Neural crest cell (in vitro differentiated cells): ENCODE results near the gene PEX11A. TPM values are rescaled to one million over a fixed set of nuclear protein-coding genes. Genes with fewer than 3 reads are reported as not detected.
"Not testable (repeated sequence)": the region's sequence is repeated elsewhere in the genome, so short reads cannot be mapped to it uniquely, and the experiment has no call there.

Experiments used
- DNase-seq: peaks from one replicate; pipeline ENCODE4 v3.0.0; 2021; ENCODE audit warnings: low read depth, mixed read lengths, low spot score
- H3K27ac Mint-ChIP-seq: one replicate; pipeline ENCODE4 v1.8.0; 2021; ENCODE audit warnings: mild to moderate bottlenecking, mixed read lengths; ENCODE audit not compliant: unreplicated experiment
- H3K27me3 Mint-ChIP-seq: 2 replicates; pipeline ENCODE4 v1.8.0; 2021; ENCODE audit warnings: low read depth, mild to moderate bottlenecking, mixed read lengths
- H3K36me3 Mint-ChIP-seq: 2 replicates; pipeline ENCODE4 v1.8.0; 2021; ENCODE audit warnings: low read depth, mild to moderate bottlenecking, mixed read lengths
- H3K4me1 Mint-ChIP-seq: 2 replicates; pipeline ENCODE4 v1.8.0; 2021; ENCODE audit warnings: mixed read lengths
- H3K4me3 Mint-ChIP-seq: one replicate; pipeline ENCODE4 v1.8.0; 2021; ENCODE audit warnings: mild to moderate bottlenecking, mixed read lengths
- H3K9me3 Mint-ChIP-seq: 2 replicates; pipeline ENCODE4 v1.8.0; 2021; ENCODE audit warnings: mixed read lengths
- CTCF ChIP-seq: fragments of 200-600 bp; sonication (generic); conservative IDR thresholded peaks from 2 replicates; pipeline ENCODE4 v1.5.0; 2021; ENCODE audit warnings: antibody characterized with exemption, mild to moderate bottlenecking
- total RNA-seq: library from RNA; stranded (reverse); gene quantifications from 2 replicates; pipeline ENCODE4 v1.2.1, GENCODE V29; 2021

Gene PEX11A
- total RNA-seq, 1 donor from 2014 or later = 7.9 TPM

- H3K4me3 Mint-ChIP-seq = no peak overlapping the region
- no peak for DNase-seq
- H3K27me3 Mint-ChIP-seq = peaks cover 43% of the 10 kb centered on the region
- no peak overlapping the region for H3K27ac Mint-ChIP-seq
- TF ChIP-seq CTCF = no peak
- H3K4me1 Mint-ChIP-seq = no peaks in the 10 kb centered on the region
- H3K36me3 Mint-ChIP-seq = no peaks in the 10 kb centered on the region
- no peaks in the 10 kb centered on the region for H3K9me3 Mint-ChIP-seq
Observed at GRCh38 chr15:89707577-89707976, 17.0 kb upstream of the PEX11A start.

GRCh38 chr15:89704411-89704810, 13.9 kb upstream of the PEX11A start:
- Mint-ChIP-seq H3K4me1 (no peaks in the 10 kb centered on the region), H3K27me3 (peaks cover 61% of the 10 kb centered on the region), H3K4me3 (no peak overlapping the region), H3K9me3 (no peaks in the 10 kb centered on the region), H3K27ac (no peak overlapping the region), H3K36me3 (no peaks in the 10 kb centered on the region)
- no peak for TF ChIP-seq CTCF
- no peak for DNase-seq

GRCh38 chr15:89695198-89695597, 4.6 kb upstream of the PEX11A start:
- no peak for DNase-seq
- TF ChIP-seq CTCF = no peak
- Mint-ChIP-seq H3K9me3 (no peaks in the 10 kb centered on the region), H3K4me1 (peaks cover 10% of the 10 kb centered on the region), H3K4me3 (no peak overlapping the region), H3K27ac (no peak overlapping the region), H3K27me3 (peaks cover 83% of the 10 kb centered on the region), H3K36me3 (no peaks in the 10 kb centered on the region)

GRCh38 chr15:89693696-89694095, 3.1 kb upstream of the PEX11A start:
- Mint-ChIP-seq H3K27me3 (peaks cover 73% of the 10 kb centered on the region), H3K9me3 (no peaks in the 10 kb centered on the region)
- no peak for DNase-seq

GRCh38 chr15:89693091-89693490, 2.5 kb upstream of the PEX11A start:
- H3K27ac Mint-ChIP-seq = no peak overlapping the region

More at GRCh38 chr15:89693696-89694095, 3.1 kb upstream of the PEX11A start:
- Mint-ChIP-seq H3K4me1 (peaks cover 20% of the 10 kb centered on the region), H3K27ac (no peak overlapping the region), H3K4me3 (no peak overlapping the region), H3K36me3 (no peaks in the 10 kb centered on the region)
- no peak for TF ChIP-seq CTCF

GRCh38 chr15:89689930-89690275, 651 bp downstream of the PEX11A start:
- H3K9me3 Mint-ChIP-seq, DNase-seq, H3K36me3 Mint-ChIP-seq, H3K27ac Mint-ChIP-seq: not testable (repeated sequence)
- peaks cover 39% of the 10 kb centered on the region for H3K27me3 Mint-ChIP-seq
- peak overlapping the region; percentile 93 for H3K4me3 Mint-ChIP-seq
- H3K4me1 Mint-ChIP-seq = peaks cover 20% of the 10 kb centered on the region

More at GRCh38 chr15:89693091-89693490, 2.5 kb upstream of the PEX11A start:
- peaks cover 69% of the 10 kb centered on the region for H3K27me3 Mint-ChIP-seq
- peak overlapping the region; percentile 80 for H3K4me3 Mint-ChIP-seq
- no peaks in the 10 kb centered on the region for H3K36me3 Mint-ChIP-seq
- no peaks in the 10 kb centered on the region for H3K9me3 Mint-ChIP-seq
- H3K4me1 Mint-ChIP-seq = peaks cover 20% of the 10 kb centered on the region
- no peak for DNase-seq
- TF ChIP-seq CTCF = no peak
